ENCODE measurements around the gene ATP6V0A1. TPM values are rescaled to one million over a fixed set of nuclear protein-coding genes. Genes with fewer than 3 reads are reported as not detected.
"Not testable (repeated sequence)": the region's sequence is repeated elsewhere in the genome, so short reads cannot be mapped to it uniquely, and the experiment has no call there.

The ATP6V0A1 gene
- total and polyA plus RNA-seq, 5 donors from 2014 or later, result 13.8 to 28.1 (median 16.2) TPM

DNA sequence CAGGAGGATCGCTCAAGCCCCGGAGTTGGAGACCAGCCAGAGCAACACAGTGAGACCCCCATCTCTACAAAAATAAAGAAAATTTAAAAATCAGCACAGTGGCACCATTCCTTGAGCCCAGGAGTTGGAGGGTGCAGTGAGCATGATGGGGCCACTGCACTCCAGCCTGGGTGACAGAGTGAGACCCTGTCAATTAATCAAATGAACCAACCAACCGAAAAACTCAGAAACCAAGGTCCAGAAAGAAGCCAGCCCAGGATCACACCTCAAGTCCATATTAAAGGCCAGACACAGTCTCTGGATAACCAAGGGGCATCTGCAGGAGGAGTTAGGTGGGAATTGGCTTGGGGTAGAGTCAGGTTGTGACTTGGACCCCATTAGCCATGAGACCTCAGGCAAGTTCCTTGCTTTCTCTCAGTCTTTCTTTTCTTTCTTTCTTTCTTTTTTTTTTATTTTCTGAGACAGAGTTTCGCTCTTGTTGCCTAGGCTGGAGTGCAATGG, 96.5 kb downstream of the ATP6V0A1 start:
- Mint-ChIP-seq H3K9me3 (no peaks in the 10 kb centered on the region), H3K27ac (peak overlapping the region; percentile 76 to 97 (median 94)), H3K4me3 (peak overlapping the region; percentile 90 to 91 (median 90)), H3K4me1 (peaks cover 0 to 37% (median 18%) of the 10 kb centered on the region in 4 donors), H3K27me3 (no peaks in the 10 kb centered on the region), H3K36me3 (no peaks in the 10 kb centered on the region)
- Histone ChIP-seq H3K4me3 (ENCODE audit: low read depth, low read length) (peak overlapping the region; percentile 62), H3K9me3 (ENCODE audit: control insufficient read depth in 2 of 2, low read length in 2 of 2) (no peaks in the 10 kb centered on the region), H3K4me1 (ENCODE audit: control insufficient read depth, insufficient read depth, low read length, poor library complexity, severe bottlenecking) (peaks cover 27% of the 10 kb centered on the region), H3K36me3 (ENCODE audit: control insufficient read depth, insufficient read depth, low read length) (no peaks in the 10 kb centered on the region), H3K27ac (ENCODE audit: insufficient read depth, low read length, poor library complexity, severe bottlenecking) (peak overlapping the region; percentile 87), H3K27me3 (ENCODE audit: control insufficient read depth, insufficient read depth, low read length) (no peaks in the 10 kb centered on the region)
- ATAC-seq (ENCODE audit: low read depth in 2 of 2) (no peak), DNase-seq (no peak)

DNA sequence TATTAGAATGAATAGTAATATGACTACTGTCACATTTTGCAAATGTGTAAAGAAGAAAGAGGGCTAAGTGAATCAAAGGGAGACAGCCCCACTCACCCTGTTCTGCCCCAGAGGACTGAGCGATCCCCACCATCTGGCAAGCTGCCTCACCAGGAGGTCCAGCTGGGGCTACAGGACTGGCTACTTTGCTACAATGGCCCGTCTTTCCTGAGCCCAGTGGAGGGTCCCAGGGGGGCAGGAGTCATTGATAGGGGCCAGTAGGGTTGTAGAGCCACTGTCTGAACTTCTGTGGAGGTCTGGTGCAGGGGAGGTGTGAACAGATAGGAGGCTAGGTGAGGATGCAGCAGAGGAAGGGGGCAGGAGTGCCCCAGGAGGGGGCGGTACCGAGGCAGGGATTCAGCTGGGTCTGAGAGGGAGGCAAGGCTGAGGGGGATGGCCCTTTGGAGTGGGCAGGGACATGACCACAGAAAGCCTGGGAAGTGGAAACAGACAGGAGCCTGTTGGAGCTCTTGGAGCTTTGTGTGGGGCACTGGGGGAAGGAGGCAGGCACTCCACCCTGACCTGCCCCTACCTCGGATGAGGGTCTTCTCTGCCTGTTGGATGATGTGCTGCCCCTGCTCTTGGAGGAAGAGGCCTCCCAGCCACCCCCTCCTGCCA, 97.4 kb downstream of the ATP6V0A1 start:
- not testable (repeated sequence) for H3K27me3 Mint-ChIP-seq; H3K27ac Mint-ChIP-seq; H3K4me3 ChIP-seq (ENCODE audit: low read depth, low read length); H3K9me3 Mint-ChIP-seq; H3K9me3 ChIP-seq (ENCODE audit: control insufficient read depth in 2 of 2, low read length in 2 of 2); H3K27me3 ChIP-seq (ENCODE audit: control insufficient read depth, insufficient read depth, low read length); H3K36me3 Mint-ChIP-seq; H3K36me3 ChIP-seq (ENCODE audit: control insufficient read depth, insufficient read depth, low read length); H3K27ac ChIP-seq (ENCODE audit: insufficient read depth, low read length, poor library complexity, severe bottlenecking); ATAC-seq (ENCODE audit: low read depth in 2 of 2); DNase-seq
- peaks cover 0 to 35% (median 18%) of the 10 kb centered on the region in 4 donors for H3K4me1 Mint-ChIP-seq
- H3K4me3 Mint-ChIP-seq, result peak overlapping the region in 3 of 4 donors; percentile 11 to 90 (median 90)
- peaks cover 26% of the 10 kb centered on the region for H3K4me1 ChIP-seq (ENCODE audit: control insufficient read depth, insufficient read depth, low read length, poor library complexity, severe bottlenecking)

DNA sequence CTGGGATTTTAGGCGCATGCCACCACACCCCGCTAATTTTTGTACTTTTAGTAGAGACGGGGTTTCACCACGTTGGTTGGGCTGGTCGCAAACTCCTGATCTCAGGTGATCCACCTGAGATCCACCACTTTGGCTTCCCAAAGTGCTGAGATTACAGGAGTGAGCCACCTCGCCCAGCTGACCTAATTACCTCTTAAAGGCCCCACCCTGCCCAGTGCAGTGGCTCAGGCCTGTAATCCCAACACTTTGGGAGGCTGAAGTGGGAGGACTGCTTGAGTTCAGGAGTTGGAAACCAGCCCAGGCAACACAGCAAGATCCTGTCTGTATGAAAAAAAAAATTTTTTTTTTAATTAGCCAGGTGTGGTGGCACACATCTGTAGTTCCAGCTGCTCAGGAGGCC, 100.4 kb downstream of the ATP6V0A1 start:
- Mint-ChIP-seq H3K27me3 (no peaks in the 10 kb centered on the region), H3K27ac (no peak overlapping the region), H3K4me3 (no peak overlapping the region), H3K36me3 (no peaks in the 10 kb centered on the region), H3K9me3 (peaks cover 0 to 1% (median 0%) of the 10 kb centered on the region in 7 donors), H3K4me1 (peaks cover 4 to 40% (median 22%) of the 10 kb centered on the region in 4 donors)
- Histone ChIP-seq H3K27me3 (ENCODE audit: control insufficient read depth, insufficient read depth, low read length) (no peaks in the 10 kb centered on the region), H3K27ac (ENCODE audit: insufficient read depth, low read length, poor library complexity, severe bottlenecking) (no peak overlapping the region), H3K4me3 (ENCODE audit: low read depth, low read length) (no peak overlapping the region), H3K4me1 (ENCODE audit: control insufficient read depth, insufficient read depth, low read length, poor library complexity, severe bottlenecking) (peaks cover 41% of the 10 kb centered on the region), H3K9me3 (ENCODE audit: control insufficient read depth in 2 of 2, low read length in 2 of 2) (no peaks in the 10 kb centered on the region), H3K36me3 (ENCODE audit: control insufficient read depth, insufficient read depth, low read length) (no peaks in the 10 kb centered on the region)
- no peak for ATAC-seq (ENCODE audit: low read depth in 2 of 2)
- no peak for DNase-seq

GRCh38 chr17:42560246-42560645, 101.6 kb downstream of the ATP6V0A1 start:
- H3K4me3 Mint-ChIP-seq, result peak overlapping the region in 3 of 4 donors; percentile 62 to 92 (median 89)
- no peak overlapping the region for H3K27ac ChIP-seq (ENCODE audit: insufficient read depth, low read length, poor library complexity, severe bottlenecking)
- H3K4me3 ChIP-seq (ENCODE audit: low read depth, low read length), result no peak overlapping the region
- H3K4me1 ChIP-seq (ENCODE audit: control insufficient read depth, insufficient read depth, low read length, poor library complexity, severe bottlenecking), result peaks cover 29% of the 10 kb centered on the region
- H3K9me3 ChIP-seq (ENCODE audit: control insufficient read depth in 2 of 2, low read length in 2 of 2), result no peaks in the 10 kb centered on the region
- DNase-seq (no peak), ATAC-seq (ENCODE audit: low read depth in 2 of 2) (no peak)
- H3K27ac Mint-ChIP-seq, result peak overlapping the region in 1 of 3 donors; percentile 59
- no peaks in the 10 kb centered on the region for H3K27me3 Mint-ChIP-seq
- no peaks in the 10 kb centered on the region for H3K27me3 ChIP-seq (ENCODE audit: control insufficient read depth, insufficient read depth, low read length)
- peaks cover 0 to 2% (median 0%) of the 10 kb centered on the region in 7 donors for H3K9me3 Mint-ChIP-seq
- peaks cover 9% of the 10 kb centered on the region for H3K36me3 ChIP-seq (ENCODE audit: control insufficient read depth, insufficient read depth, low read length)
- H3K36me3 Mint-ChIP-seq, result no peaks in the 10 kb centered on the region
- peaks cover 4 to 40% (median 19%) of the 10 kb centered on the region in 4 donors for H3K4me1 Mint-ChIP-seq

- DNase-seq, result peak; percentile 85 to 97 (median 91)
- H3K27ac ChIP-seq (ENCODE audit: insufficient read depth, low read length, poor library complexity, severe bottlenecking), result peak within 1 kb of the TSS; percentile 71
- H3K4me1 ChIP-seq (ENCODE audit: control insufficient read depth, insufficient read depth, low read length, poor library complexity, severe bottlenecking), result peaks cover 36% of the 10 kb centered on the region
- H3K9me3 ChIP-seq (ENCODE audit: control insufficient read depth in 2 of 2, low read length in 2 of 2), result no peaks in the 10 kb centered on the region
- H3K27me3 ChIP-seq (ENCODE audit: control insufficient read depth, insufficient read depth, low read length), result no peaks in the 10 kb centered on the region
- Mint-ChIP-seq H3K4me1 (peaks cover 4 to 44% (median 21%) of the 10 kb centered on the region in 4 donors), H3K36me3 (no peaks in the 10 kb centered on the region), H3K9me3 (peaks cover 0 to 2% (median 0%) of the 10 kb centered on the region in 7 donors), H3K27me3 (no peaks in the 10 kb centered on the region), H3K4me3 (peak within 1 kb of the TSS; percentile 89 to 95 (median 93)), H3K27ac (peak within 1 kb of the TSS; percentile 91 to 97 (median 94))
- peak; percentile 64 to 67 for ATAC-seq (ENCODE audit: low read depth in 2 of 2)
- peak within 1 kb of the TSS; percentile 90 for H3K4me3 ChIP-seq (ENCODE audit: low read depth, low read length)
- H3K36me3 ChIP-seq (ENCODE audit: control insufficient read depth, insufficient read depth, low read length), result peaks cover 14% of the 10 kb centered on the region
Measured at GRCh38 chr17:42561897-42562387, 103.3 kb downstream of the ATP6V0A1 start, which contains the start of gene COASY. Gene COASY, plus strand, starts transcription at chr17:42562148. Its CDS starts 475 bp downstream, at chr17:42562623.

GRCh38 chr17:42562388-42563142, 103.9 kb downstream of the ATP6V0A1 start:
- Histone ChIP-seq H3K27ac (ENCODE audit: insufficient read depth, low read length, poor library complexity, severe bottlenecking) (peak overlapping the region; percentile 71), H3K4me3 (ENCODE audit: low read depth, low read length) (peak overlapping the region; percentile 90), H3K9me3 (ENCODE audit: control insufficient read depth in 2 of 2, low read length in 2 of 2) (no peaks in the 10 kb centered on the region), H3K27me3 (ENCODE audit: control insufficient read depth, insufficient read depth, low read length) (no peaks in the 10 kb centered on the region), H3K36me3 (ENCODE audit: control insufficient read depth, insufficient read depth, low read length) (peaks cover 14% of the 10 kb centered on the region), H3K4me1 (ENCODE audit: control insufficient read depth, insufficient read depth, low read length, poor library complexity, severe bottlenecking) (peaks cover 40% of the 10 kb centered on the region)
- ATAC-seq (ENCODE audit: low read depth in 2 of 2) (no peak), DNase-seq (no peak)
- Mint-ChIP-seq H3K27me3 (no peaks in the 10 kb centered on the region), H3K36me3 (no peaks in the 10 kb centered on the region), H3K9me3 (peaks cover 0 to 2% (median 0%) of the 10 kb centered on the region in 7 donors), H3K27ac (peak overlapping the region; percentile 91 to 97 (median 94)), H3K4me1 (peaks cover 4 to 48% (median 21%) of the 10 kb centered on the region in 4 donors), H3K4me3 (peak overlapping the region; percentile 89 to 95 (median 93))

GRCh38 chr17:42563143-42563509, 104.4 kb downstream of the ATP6V0A1 start:
- peak overlapping the region in 2 of 3 donors; percentile 91 to 97 for H3K27ac Mint-ChIP-seq

More at GRCh38 chr17:42563143-42563509, 104.4 kb downstream of the ATP6V0A1 start:
- Histone ChIP-seq H3K27ac (ENCODE audit: insufficient read depth, low read length, poor library complexity, severe bottlenecking) (no peak overlapping the region), H3K9me3 (ENCODE audit: control insufficient read depth in 2 of 2, low read length in 2 of 2) (no peaks in the 10 kb centered on the region), H3K36me3 (ENCODE audit: control insufficient read depth, insufficient read depth, low read length) (peaks cover 14% of the 10 kb centered on the region), H3K4me1 (ENCODE audit: control insufficient read depth, insufficient read depth, low read length, poor library complexity, severe bottlenecking) (peaks cover 45% of the 10 kb centered on the region), H3K27me3 (ENCODE audit: control insufficient read depth, insufficient read depth, low read length) (no peaks in the 10 kb centered on the region), H3K4me3 (ENCODE audit: low read depth, low read length) (peak overlapping the region; percentile 90)
- DNase-seq (no peak), ATAC-seq (ENCODE audit: low read depth in 2 of 2) (no peak)
- Mint-ChIP-seq H3K36me3 (no peaks in the 10 kb centered on the region), H3K9me3 (peaks cover 0 to 2% (median 0%) of the 10 kb centered on the region in 7 donors), H3K27me3 (no peaks in the 10 kb centered on the region), H3K4me1 (peaks cover 4 to 52% (median 22%) of the 10 kb centered on the region in 4 donors), H3K4me3 (peak overlapping the region; percentile 89 to 95 (median 93))

Measured in CD4-positive, CD25-positive, alpha-beta regulatory T cell (primary cell).